Panc1 (cell line): ENCODE measurements around the gene CAMKK1. TPM values are rescaled to one million over a fixed set of nuclear protein-coding genes. Genes with fewer than 3 reads are reported as not detected.

ENCODE experiments used
- ATAC-seq: fragments of 200-7000 bp; cut with Tn5 transposase; 2 replicates; pipeline ENCODE4 v1.9.1; 2020; ENCODE audit warnings: mild to moderate bottlenecking, moderate library complexity
- BruUV-seq: library from RNA; stranded (reverse); fragments of 400-500 nt; replicated peaks from 2 replicates; lab custom pipeline; 2021; lab: Mats Ljungman, UMichigan
- CTCF ChIA-PET: fragments of 300-600 bp; sonication (Branson Sonifier 250); formaldehyde crosslinking; loops from one replicate; lab custom pipeline; 2022; ENCODE audit warnings: antibody characterized with exemption; lab: Charles Lee
- POLR2A ChIA-PET: fragments of 300-600 bp; sonication (Branson Sonifier 250); formaldehyde crosslinking; loops from one replicate; lab custom pipeline; 2022; ENCODE audit warnings: antibody characterized with exemption; lab: Charles Lee
- DNase-seq: peaks from one replicate; pipeline ENCODE4 v3.0.0-alpha.2; 2010; ENCODE audit warnings: low read depth, low spot score
- H3K27ac ChIP-seq: 2 replicates; pipeline ENCODE4 v1.5.1; 2011; ENCODE audit warnings: mild to moderate bottlenecking, low read length, inconsistent platforms
- H3K27me3 ChIP-seq: fragments of 200-500 bp; sonication (Bioruptor generic); 2 replicates; pipeline ENCODE4 v1.6.0; 2014; ENCODE audit warnings: low read length, inconsistent platforms; ENCODE audit not compliant: control insufficient read depth, insufficient read depth
- H3K36me3 ChIP-seq: fragments of 200-500 bp; sonication (Bioruptor generic); 2 replicates; pipeline ENCODE4 v1.5.1; 2014; ENCODE audit warnings: inconsistent platforms, mild to moderate bottlenecking, low read length, moderate library complexity; ENCODE audit not compliant: control insufficient read depth, insufficient read depth
- H3K4me1 ChIP-seq: 2 replicates; pipeline ENCODE4 v1.5.1; 2011; ENCODE audit warnings: inconsistent platforms, mild to moderate bottlenecking, low read length, moderate library complexity; ENCODE audit not compliant: control insufficient read depth, insufficient read depth
- H3K4me3 ChIP-seq, 2 experiments: 2 replicates each; pipeline ENCODE4 v1.5.1; 2011 to 2012; ENCODE audit warnings: low read depth in 2 of 2, low read length in 2 of 2, mild to moderate bottlenecking in 2 of 2, inconsistent platforms in 1 of 2, moderate library complexity in 1 of 2
- H3K9me3 ChIP-seq: fragments of 200-500 bp; sonication (Bioruptor generic); 2 replicates; pipeline ENCODE4 v1.5.1; 2014; ENCODE audit warnings: low read depth, mild to moderate bottlenecking, inconsistent platforms, low read length, moderate library complexity; ENCODE audit not compliant: control insufficient read depth, insufficient read depth
- POLR2AphosphoS5 ChIP-seq: IDR thresholded peaks from 2 replicates; pipeline ENCODE4 v1.6.1; 2012; ENCODE audit warnings: mild to moderate bottlenecking, low read depth, low read length, moderate library complexity
- SIN3A ChIP-seq: IDR thresholded peaks from 2 replicates; pipeline ENCODE4 v1.6.1; 2012; ENCODE audit warnings: low read depth, mild to moderate bottlenecking, low read length, moderate library complexity, borderline replicate concordance; ENCODE audit not compliant: insufficient read depth
- TCF7L2 ChIP-seq: IDR thresholded peaks from 2 replicates; pipeline ENCODE4 v1.6.1; 2011; ENCODE audit warnings: mild to moderate bottlenecking, low read depth, low read length, inconsistent platforms
- in situ Hi-C: cut with HindIII; loops from 2 replicates; pipeline ENCODE4 v1.10.0; 2016; ENCODE audit warnings: low sequenced_read_pairs, low pct_unique_long_range_greater_than_20kb
- intact Hi-C: fragments of 100-400 bp; cut with micrococcal nuclease; formaldehyde crosslinking; loops from one replicate; pipeline ENCODE4 v1.10.0; 2022; ENCODE audit not compliant: unreplicated experiment
- total RNA-seq: library from RNA; stranded (reverse); gene quantifications from one replicate; pipeline ENCODE4 v1.2.1, GENCODE V29; 2021; ENCODE audit not compliant: unreplicated experiment
- TF ChIP-seq, protein P1 (sequence below), 2 experiments: IDR thresholded peaks; 2 replicates each; pipeline ENCODE4 v1.6.1; 2011 to 2012; ENCODE audit warnings: low read depth in 2 of 2, control low read depth in 1 of 2, low read length in 1 of 2, mild to moderate bottlenecking in 1 of 2, moderate library complexity in 1 of 2; ENCODE audit not compliant: insufficient read depth in 1 of 2
- TF ChIP-seq, protein P2 (sequence below): fragments of 450-650 bp; IDR thresholded peaks from 2 replicates; pipeline ENCODE4 v1.5.1; 2017; ENCODE audit warnings: mild to moderate bottlenecking

CAMKK1 gene
- total RNA-seq, 1 experiment from 2014 or later: 6.7 TPM

DNA sequence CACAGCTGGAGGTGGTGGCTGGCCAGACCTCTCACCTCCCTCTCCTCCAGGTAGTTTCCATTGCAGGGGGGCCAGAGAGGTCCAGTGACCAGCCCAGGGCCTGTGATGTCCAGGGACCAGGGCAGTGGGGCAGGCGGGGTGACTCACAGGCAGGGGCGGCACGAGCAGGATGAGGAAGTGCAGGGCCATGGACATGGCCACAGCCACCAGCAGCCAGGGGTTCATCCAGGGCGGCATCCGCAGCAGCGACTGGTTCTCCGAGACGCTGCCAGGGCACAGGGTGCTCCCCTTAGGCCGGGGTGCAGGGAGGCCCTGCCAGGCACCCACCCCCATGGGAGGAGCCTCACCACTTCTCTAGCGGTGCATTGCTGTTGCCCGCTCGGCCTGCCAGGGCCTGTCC is 36.3 kb upstream of the CAMKK1 start:
- ChIA-PET POLR2A (no interaction called here), CTCF (no interaction called here)
- in situ Hi-C loops: no loop called here

DNA sequence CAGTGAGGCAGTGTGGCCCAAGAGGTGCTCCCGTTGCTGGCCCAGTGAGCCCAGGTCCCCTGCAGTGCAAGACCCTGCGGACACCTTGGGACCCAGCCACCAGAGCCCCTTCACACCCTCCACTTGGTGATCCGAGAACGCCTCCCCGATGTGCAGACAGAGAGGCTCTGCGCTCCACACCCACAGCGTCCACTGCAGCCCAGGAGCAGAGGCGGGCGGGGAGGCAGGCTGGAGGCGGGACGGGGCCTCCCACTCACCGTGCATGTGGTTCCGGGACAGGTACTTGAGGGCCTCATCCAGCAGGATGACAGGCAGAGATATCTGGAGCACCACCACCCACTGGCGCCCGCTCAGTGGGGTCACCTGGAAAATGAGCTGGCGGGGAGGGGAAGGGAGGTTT is 35.6 kb upstream of the CAMKK1 start:
- in situ Hi-C loops: no loop called here
- no peak for ATAC-seq

More for the DNA sequence above, 36.3 kb upstream of the CAMKK1 start:
- Histone ChIP-seq H3K9me3 (no peaks in the 10 kb centered on the region), H3K4me3 (no peak overlapping the region), H3K36me3 (no peaks in the 10 kb centered on the region), H3K4me1 (no peaks in the 10 kb centered on the region), H3K27ac (no peak overlapping the region), H3K27me3 (no peaks in the 10 kb centered on the region)
- DNase-seq (no peak), ATAC-seq (no peak)
- TF ChIP-seq SIN3A (no peak), TCF7L2 (no peak), POLR2AphosphoS5 (no peak)
- TF ChIP-seq, protein P1, sequence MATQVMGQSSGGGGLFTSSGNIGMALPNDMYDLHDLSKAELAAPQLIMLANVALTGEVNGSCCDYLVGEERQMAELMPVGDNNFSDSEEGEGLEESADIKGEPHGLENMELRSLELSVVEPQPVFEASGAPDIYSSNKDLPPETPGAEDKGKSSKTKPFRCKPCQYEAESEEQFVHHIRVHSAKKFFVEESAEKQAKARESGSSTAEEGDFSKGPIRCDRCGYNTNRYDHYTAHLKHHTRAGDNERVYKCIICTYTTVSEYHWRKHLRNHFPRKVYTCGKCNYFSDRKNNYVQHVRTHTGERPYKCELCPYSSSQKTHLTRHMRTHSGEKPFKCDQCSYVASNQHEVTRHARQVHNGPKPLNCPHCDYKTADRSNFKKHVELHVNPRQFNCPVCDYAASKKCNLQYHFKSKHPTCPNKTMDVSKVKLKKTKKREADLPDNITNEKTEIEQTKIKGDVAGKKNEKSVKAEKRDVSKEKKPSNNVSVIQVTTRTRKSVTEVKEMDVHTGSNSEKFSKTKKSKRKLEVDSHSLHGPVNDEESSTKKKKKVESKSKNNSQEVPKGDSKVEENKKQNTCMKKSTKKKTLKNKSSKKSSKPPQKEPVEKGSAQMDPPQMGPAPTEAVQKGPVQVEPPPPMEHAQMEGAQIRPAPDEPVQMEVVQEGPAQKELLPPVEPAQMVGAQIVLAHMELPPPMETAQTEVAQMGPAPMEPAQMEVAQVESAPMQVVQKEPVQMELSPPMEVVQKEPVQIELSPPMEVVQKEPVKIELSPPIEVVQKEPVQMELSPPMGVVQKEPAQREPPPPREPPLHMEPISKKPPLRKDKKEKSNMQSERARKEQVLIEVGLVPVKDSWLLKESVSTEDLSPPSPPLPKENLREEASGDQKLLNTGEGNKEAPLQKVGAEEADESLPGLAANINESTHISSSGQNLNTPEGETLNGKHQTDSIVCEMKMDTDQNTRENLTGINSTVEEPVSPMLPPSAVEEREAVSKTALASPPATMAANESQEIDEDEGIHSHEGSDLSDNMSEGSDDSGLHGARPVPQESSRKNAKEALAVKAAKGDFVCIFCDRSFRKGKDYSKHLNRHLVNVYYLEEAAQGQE (IDR thresholded peaks at IDR 0.05; ENCODE audit: insufficient read depth in 1 of 2, low read depth in 2 of 2, low read length in 1 of 2): no peak
- TF ChIP-seq, protein P2, sequence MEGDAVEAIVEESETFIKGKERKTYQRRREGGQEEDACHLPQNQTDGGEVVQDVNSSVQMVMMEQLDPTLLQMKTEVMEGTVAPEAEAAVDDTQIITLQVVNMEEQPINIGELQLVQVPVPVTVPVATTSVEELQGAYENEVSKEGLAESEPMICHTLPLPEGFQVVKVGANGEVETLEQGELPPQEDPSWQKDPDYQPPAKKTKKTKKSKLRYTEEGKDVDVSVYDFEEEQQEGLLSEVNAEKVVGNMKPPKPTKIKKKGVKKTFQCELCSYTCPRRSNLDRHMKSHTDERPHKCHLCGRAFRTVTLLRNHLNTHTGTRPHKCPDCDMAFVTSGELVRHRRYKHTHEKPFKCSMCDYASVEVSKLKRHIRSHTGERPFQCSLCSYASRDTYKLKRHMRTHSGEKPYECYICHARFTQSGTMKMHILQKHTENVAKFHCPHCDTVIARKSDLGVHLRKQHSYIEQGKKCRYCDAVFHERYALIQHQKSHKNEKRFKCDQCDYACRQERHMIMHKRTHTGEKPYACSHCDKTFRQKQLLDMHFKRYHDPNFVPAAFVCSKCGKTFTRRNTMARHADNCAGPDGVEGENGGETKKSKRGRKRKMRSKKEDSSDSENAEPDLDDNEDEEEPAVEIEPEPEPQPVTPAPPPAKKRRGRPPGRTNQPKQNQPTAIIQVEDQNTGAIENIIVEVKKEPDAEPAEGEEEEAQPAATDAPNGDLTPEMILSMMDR: no peak
- intact Hi-C loops: no loop called here
- no TSS peak for BruUV-seq

DNA sequence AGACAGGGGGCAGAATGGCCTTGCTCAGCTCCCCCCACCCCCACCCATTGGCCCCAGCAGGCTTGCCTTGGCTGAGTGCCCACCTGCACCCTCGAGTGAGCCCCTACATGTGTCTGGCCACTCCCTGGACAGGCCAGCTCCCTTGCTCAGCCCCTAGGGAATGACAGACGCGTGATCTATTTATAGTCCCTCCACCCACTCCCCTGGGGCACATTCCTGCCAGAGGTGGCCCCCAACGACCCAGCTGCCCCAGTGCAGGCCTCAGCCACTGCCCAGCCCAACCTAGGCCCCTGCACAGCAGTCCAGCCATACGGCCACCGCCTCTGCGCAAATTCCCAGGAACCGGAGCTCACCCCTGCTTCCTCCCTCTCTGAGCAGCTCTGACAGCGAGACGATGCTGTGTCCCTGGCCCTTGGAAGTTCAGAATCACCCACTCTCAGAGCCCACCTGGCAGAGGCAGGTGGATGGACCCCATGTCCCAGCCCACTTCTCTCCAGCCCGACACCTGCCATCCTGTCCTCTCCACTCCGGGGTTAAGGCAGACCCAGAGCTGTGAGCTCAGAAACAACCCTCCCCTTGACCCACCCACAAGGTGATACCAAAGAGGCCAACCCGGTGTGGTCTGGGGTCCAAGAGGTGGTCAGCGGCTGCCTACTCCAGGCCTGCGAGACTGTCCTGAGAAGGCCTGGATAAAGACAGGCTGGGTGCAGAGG is 34.9 kb upstream of the CAMKK1 start:
- no peak for ATAC-seq
- TF ChIP-seq, protein P2: no peak
- TF ChIP-seq TCF7L2 (no peak), SIN3A (no peak), POLR2AphosphoS5 (no peak)
- TF ChIP-seq, protein P1 (IDR thresholded peaks at IDR 0.05; ENCODE audit: insufficient read depth in 1 of 2, low read depth in 2 of 2, low read length in 1 of 2): no peak
- POLR2A ChIA-PET: no interaction called here
- no peaks in the 10 kb centered on the region for H3K4me1 ChIP-seq
- intact Hi-C loops: no loop called here
- no TSS peak for BruUV-seq
- H3K9me3 ChIP-seq: no peaks in the 10 kb centered on the region
- H3K36me3 ChIP-seq: no peaks in the 10 kb centered on the region
- no peak overlapping the region for H3K27ac ChIP-seq
- no peak overlapping the region for H3K4me3 ChIP-seq
- in situ Hi-C loops: no loop called here
- DNase-seq: no peak
- CTCF ChIA-PET: no interaction called here
- H3K27me3 ChIP-seq: no peaks in the 10 kb centered on the region

More for the DNA sequence above, 35.6 kb upstream of the CAMKK1 start:
- H3K9me3 ChIP-seq: no peaks in the 10 kb centered on the region
- no peak overlapping the region for H3K27ac ChIP-seq
- CTCF ChIA-PET: no interaction called here
- POLR2A ChIA-PET: no interaction called here
- H3K27me3 ChIP-seq: no peaks in the 10 kb centered on the region
- H3K36me3 ChIP-seq: no peaks in the 10 kb centered on the region
- no peak for TF ChIP-seq SIN3A
- TF ChIP-seq TCF7L2: no peak
- no peak for DNase-seq
- H3K4me3 ChIP-seq: no peak overlapping the region
- intact Hi-C loops: no loop called here
- H3K4me1 ChIP-seq: no peaks in the 10 kb centered on the region
- no TSS peak for BruUV-seq
